Activated CD8-positive, alpha-beta memory T cell treated with anti-CD3 and anti-CD28 coated beads, Interleukin-2, amount 10 ng/mL, durations not matched to agents 7 days and 5 days (primary cell): Measurements from ENCODE around the gene DIP2A. TPM values are rescaled to one million over a fixed set of nuclear protein-coding genes. Genes with fewer than 3 reads are reported as not detected.
A peak's percentile ranks its signal among the peaks of the same experiment; 100 is the strongest.

Source experiments
- ATAC-seq: fragments of 150-1000 bp; cut with Tn5 transposase; one replicate; pipeline ENCODE4 v1.10.0; 2021; ENCODE audit warnings: moderate library complexity
- CTCF ChIA-PET: fragments of 350-600 bp; sonication (Branson Sonifier 250); formaldehyde crosslinking; loops from one replicate; lab custom pipeline; 2021; ENCODE audit warnings: antibody characterized with exemption; lab: Charles Lee
- DNase-seq: peaks from one replicate; pipeline ENCODE4 v3.0.0-alpha.2; 2020
- H3K27ac Mint-ChIP-seq: one replicate; pipeline ENCODE4 v1.8.0; 2021; ENCODE audit warnings: mild to moderate bottlenecking, mixed read lengths
- H3K27me3 Mint-ChIP-seq: one replicate; pipeline ENCODE4 v1.8.0; 2021; ENCODE audit warnings: mixed read lengths
- H3K36me3 Mint-ChIP-seq: one replicate; pipeline ENCODE4 v1.8.0; 2021; ENCODE audit warnings: mild to moderate bottlenecking, mixed read lengths
- H3K4me1 Mint-ChIP-seq: one replicate; pipeline ENCODE4 v1.8.0; 2021; ENCODE audit warnings: mixed read lengths
- H3K4me3 Mint-ChIP-seq: one replicate; pipeline ENCODE4 v1.8.0; 2021; ENCODE audit warnings: mild to moderate bottlenecking, moderate library complexity, mixed read lengths
- H3K9me3 Mint-ChIP-seq: one replicate; pipeline ENCODE4 v1.8.0; 2022; ENCODE audit warnings: low read depth, mixed read lengths
- total RNA-seq, 2 experiments: library from RNA; stranded (reverse); gene quantifications; one replicate each; pipeline ENCODE4 v1.2.3, GENCODE V29; 2021

DIP2A gene
- total RNA-seq, 2 experiments from 2014 or later = 43.4 to 70.4 TPM

DNA sequence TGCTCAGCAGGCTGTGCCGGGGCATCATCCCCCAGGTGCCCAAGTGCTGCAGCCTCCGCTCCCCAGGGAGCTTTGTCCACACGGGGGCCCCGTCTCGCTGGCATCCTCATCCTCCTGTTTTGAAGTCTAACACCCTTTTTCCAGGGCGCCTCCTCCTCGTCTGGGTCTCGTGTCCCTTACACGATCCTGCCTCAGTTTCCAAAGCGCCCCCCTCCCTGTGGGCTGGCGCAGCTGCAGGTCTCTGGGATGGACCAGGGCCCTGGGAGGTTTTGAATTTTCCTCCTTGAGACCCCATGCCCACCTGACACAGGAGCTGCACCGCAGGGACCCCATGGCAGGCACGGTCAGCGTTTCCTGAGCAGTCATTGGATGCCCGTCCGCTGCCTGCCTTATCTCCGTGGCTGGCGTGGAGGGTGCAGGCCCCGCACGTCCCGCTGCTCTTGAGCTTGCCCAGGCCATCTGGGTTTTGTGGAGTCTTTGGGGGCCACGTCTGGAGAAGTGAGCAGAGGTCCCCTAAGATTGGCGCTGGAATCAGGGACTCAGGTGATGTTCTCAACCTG is 37.4 kb upstream of the DIP2A start:
- no peak for ATAC-seq
- Mint-ChIP-seq H3K27ac (no peak overlapping the region), H3K4me1 (peaks cover 28% of the 10 kb centered on the region), H3K9me3 (no peaks in the 10 kb centered on the region), H3K27me3 (no peaks in the 10 kb centered on the region), H3K36me3 (peaks cover 14% of the 10 kb centered on the region), H3K4me3 (no peak overlapping the region)
- DNase-seq = no peak
- CTCF ChIA-PET = interaction anchor here (1.4 kb wide), 1 partner anchor 10 kb away, joined by 3 read pairs; no protein-coding TSS in a partner anchor

DNA sequence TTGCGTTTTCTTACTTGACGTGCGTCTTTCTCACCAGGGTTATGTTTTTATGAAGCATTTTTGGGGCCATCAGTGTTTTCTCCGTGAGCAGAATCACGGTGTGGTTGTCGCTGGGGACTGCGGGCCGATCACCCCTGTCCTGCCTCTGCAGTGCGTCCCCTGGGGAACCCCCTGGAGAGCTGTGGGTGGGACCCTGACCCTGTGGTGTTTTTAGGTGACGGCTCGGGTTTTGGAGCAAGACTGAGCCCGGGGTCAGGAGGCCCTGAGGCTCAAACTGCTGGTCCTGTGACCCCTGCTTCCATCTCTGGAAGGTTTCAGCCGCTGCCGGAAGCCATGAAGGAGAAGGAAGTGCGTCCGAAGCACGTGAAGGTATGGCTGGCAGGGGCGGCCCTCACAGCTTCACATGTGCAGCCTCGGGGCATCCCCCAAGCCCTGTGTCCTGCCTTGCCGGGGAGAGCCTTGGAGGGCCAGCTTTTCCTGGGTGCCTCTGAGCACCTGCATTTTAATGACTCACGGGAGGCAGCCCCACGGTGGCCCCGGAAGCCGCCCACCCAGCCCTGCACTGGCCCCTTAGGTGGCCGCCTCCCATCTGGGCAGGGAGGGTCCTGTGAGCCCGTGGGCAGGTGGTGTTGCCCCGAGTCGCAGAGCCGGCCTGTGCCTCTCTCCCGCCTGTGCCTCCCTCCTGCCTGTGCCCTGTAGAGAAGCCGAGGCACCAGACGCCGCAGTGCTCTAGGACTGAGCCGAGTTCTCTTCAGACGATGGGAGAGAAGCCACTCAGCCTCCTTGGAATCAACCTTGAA is 36.7 kb upstream of the DIP2A start:
- Mint-ChIP-seq H3K36me3 (peaks cover 14% of the 10 kb centered on the region), H3K4me3 (no peak overlapping the region), H3K27ac (no peak overlapping the region), H3K4me1 (peaks cover 31% of the 10 kb centered on the region), H3K9me3 (no peaks in the 10 kb centered on the region), H3K27me3 (no peaks in the 10 kb centered on the region)
- no peak for ATAC-seq
- CTCF ChIA-PET = no interaction called here
- no peak for DNase-seq

DNA sequence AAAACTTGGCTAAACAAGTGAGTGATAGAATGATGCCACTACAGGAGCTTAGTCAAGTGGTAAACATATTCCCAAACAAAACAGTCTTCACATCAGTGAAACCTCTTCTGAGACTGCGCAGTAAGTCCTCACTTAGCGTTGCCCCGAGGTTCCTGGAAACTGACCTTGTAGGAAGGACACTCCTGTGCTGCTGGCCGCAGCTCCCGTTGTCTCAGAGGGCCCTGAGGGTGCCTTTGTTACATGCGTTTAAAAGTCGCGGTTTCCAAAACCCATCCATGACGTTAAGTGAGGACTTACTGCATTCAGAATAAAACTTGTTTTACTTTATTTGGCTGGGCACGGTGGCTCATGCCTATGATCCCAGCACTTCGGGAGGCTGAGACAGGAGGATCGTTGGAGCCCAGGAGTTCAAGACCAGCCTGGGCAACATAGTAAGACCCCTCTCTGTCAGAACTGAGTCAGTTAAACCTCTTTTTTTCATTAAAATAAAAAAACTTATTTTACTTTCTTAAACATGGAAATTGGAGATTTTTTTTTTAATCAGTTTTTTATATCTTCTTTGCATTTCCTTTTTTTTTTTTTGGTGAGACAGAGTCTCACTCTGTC is 36.0 kb upstream of the DIP2A start:
- ATAC-seq = no peak
- H3K27me3 Mint-ChIP-seq = no peaks in the 10 kb centered on the region
- H3K4me3 Mint-ChIP-seq = no peak overlapping the region
- peaks cover 35% of the 10 kb centered on the region for H3K4me1 Mint-ChIP-seq
- CTCF ChIA-PET = interaction anchor here (0.6 to 2.0 kb wide), 2 partner anchors 14 to 253 kb away, joined by 3 to 7 read pairs; no protein-coding TSS in a partner anchor
- DNase-seq = no peak
- H3K27ac Mint-ChIP-seq = peak overlapping the region; percentile 78
- H3K9me3 Mint-ChIP-seq = no peaks in the 10 kb centered on the region
- H3K36me3 Mint-ChIP-seq = peaks cover 14% of the 10 kb centered on the region

DNA sequence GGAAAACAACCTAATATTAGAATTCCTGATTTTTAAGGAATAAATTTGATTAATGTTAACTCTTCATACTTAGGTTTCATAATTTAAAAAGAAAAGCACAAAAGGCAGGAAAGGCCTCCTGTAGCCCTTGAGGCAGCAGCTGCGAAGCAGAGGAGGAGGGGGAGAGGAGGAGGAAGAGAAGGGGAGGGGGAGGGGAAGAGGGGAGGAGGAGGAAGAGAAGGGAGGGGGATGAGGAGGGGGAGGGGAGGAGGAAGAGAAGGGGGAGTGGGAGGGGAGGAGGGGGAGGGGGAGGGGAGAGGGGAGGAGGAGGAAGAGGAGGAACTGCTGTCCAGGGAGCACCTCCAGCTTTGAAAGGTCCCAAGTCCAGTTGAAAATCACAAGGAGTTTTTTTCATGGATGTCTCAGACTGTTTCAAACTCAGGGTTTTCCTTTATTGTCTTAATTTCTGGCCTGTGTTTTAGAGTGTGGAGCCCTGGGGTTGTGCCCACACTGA is 35.1 kb upstream of the DIP2A start:
- Mint-ChIP-seq H3K9me3 (no peaks in the 10 kb centered on the region), H3K4me3 (peak overlapping the region; percentile 18), H3K4me1 (peaks cover 35% of the 10 kb centered on the region), H3K36me3 (peaks cover 13% of the 10 kb centered on the region), H3K27me3 (no peaks in the 10 kb centered on the region), H3K27ac (peak overlapping the region; percentile 99)
- DNase-seq = no peak
- no peak for ATAC-seq
- CTCF ChIA-PET = interaction anchor here (0.6 to 2.0 kb wide), 4 partner anchors 15 to 280 kb away, joined by 3 to 7 read pairs (median 3); no protein-coding TSS in a partner anchor

- peak; percentile 61 for ATAC-seq
Measured at GRCh38 chr21:46424039-46424591, 34.6 kb upstream of the DIP2A start.

GRCh38 chr21:46424621-46425020 is 34.1 kb upstream of the DIP2A start:
- ATAC-seq = peak; percentile 43
- H3K27me3 Mint-ChIP-seq = no peaks in the 10 kb centered on the region
- H3K36me3 Mint-ChIP-seq = peaks cover 9% of the 10 kb centered on the region
- CTCF ChIA-PET = interaction anchor here (1.0 to 2.0 kb wide), 5 partner anchors 9 to 281 kb away, joined by 3 to 9 read pairs (median 3); partner anchors contain the start of gene DIP2A
- H3K4me3 Mint-ChIP-seq = peak overlapping the region; percentile 68
- DNase-seq = peak; percentile 82
- no peaks in the 10 kb centered on the region for H3K9me3 Mint-ChIP-seq
- peak overlapping the region; percentile 99 for H3K27ac Mint-ChIP-seq
- H3K4me1 Mint-ChIP-seq = peaks cover 35% of the 10 kb centered on the region

More at GRCh38 chr21:46424039-46424591, 34.6 kb upstream of the DIP2A start:
- CTCF ChIA-PET = interaction anchor here (0.6 to 2.0 kb wide), 4 partner anchors 10 to 281 kb away, joined by 3 to 7 read pairs (median 3); no protein-coding TSS in a partner anchor
- peaks cover 9% of the 10 kb centered on the region for H3K36me3 Mint-ChIP-seq
- H3K4me1 Mint-ChIP-seq = peaks cover 35% of the 10 kb centered on the region
- DNase-seq = peak; percentile 71
- peak overlapping the region; percentile 18 for H3K4me3 Mint-ChIP-seq
- no peaks in the 10 kb centered on the region for H3K9me3 Mint-ChIP-seq
- H3K27ac Mint-ChIP-seq = peak overlapping the region; percentile 99
- H3K27me3 Mint-ChIP-seq = no peaks in the 10 kb centered on the region

DNA sequence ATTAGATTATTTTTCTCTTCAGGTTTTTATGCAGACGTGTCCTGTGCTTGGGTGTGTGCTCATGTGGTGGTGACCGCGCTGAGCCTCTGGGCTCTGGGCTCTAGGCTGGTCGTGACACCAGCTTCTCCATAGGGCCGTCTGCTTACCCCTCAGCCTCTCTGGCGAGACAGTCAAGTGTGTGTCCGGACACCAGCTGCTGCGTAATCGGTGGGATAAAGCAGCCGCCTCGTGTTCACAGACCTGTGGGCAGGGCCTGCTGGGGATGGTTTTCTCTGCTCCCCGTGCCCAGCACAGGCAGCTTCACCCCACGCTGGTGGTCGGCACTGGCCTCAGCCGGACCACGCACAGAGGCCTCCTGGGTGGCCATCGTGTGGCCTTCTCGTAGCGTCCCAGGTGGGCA is 33.6 kb upstream of the DIP2A start:
- peaks cover 35% of the 10 kb centered on the region for H3K4me1 Mint-ChIP-seq
- no peaks in the 10 kb centered on the region for H3K27me3 Mint-ChIP-seq
- H3K27ac Mint-ChIP-seq = peak overlapping the region; percentile 99
- peaks cover 9% of the 10 kb centered on the region for H3K36me3 Mint-ChIP-seq
- DNase-seq (peak; percentile 65), ATAC-seq (peak; percentile 17)
- no peaks in the 10 kb centered on the region for H3K9me3 Mint-ChIP-seq
- CTCF ChIA-PET = interaction anchor here (0.9 to 1.9 kb wide), 5 partner anchors 9 to 281 kb away, joined by 3 to 9 read pairs (median 3); partner anchors contain the start of gene DIP2A
- peak overlapping the region; percentile 68 for H3K4me3 Mint-ChIP-seq

- DNase-seq = peak; percentile 93
- H3K36me3 Mint-ChIP-seq = peaks cover 5% of the 10 kb centered on the region
- peak; percentile 79 for ATAC-seq
- H3K27me3 Mint-ChIP-seq = no peaks in the 10 kb centered on the region
- peaks cover 35% of the 10 kb centered on the region for H3K4me1 Mint-ChIP-seq
- no peaks in the 10 kb centered on the region for H3K9me3 Mint-ChIP-seq
- H3K27ac Mint-ChIP-seq = peak overlapping the region; percentile 99
- H3K4me3 Mint-ChIP-seq = peak overlapping the region; percentile 68
- CTCF ChIA-PET = interaction anchor here (0.9 to 1.9 kb wide), 4 partner anchors 22 to 282 kb away, joined by 3 to 9 read pairs (median 3); partner anchors contain the start of gene DIP2A
Measured at GRCh38 chr21:46425571-46425970, 33.1 kb upstream of the DIP2A start.

DNA sequence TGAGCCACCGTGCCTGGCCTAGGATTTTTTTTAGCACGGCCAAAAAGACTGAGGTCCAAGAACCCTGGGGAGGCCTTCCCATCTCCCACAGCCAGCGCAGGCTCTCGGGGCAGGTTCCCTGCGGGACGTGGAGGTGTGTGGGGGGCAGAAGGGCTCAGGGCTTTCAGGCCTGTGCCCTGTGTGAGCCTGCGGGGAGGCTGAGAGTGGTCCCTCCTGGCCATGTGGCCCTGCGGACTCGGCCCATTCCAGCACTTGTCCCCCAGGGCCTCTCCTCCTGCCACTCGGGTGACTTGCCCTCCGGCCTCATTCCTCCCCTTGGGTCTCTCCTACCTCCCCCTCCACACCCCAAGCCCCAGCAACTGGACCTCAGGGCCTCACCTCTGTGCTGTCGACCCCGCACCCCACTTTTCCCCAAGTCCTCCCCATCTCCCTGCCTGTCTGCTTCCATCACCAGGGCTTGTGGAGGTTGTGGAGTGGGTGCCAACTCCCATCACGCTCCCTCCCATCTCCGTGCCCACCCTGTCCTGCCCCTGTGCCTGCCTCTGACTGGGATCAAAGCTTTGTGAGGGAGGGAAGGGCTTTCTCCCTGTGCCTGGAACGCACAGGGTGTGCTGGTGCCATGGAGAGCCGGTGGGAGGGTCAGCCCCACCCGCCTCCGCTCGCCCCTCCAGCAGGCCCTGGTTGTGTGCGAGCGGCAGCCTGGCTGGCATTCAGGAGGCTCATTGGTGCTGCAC is 32.2 kb upstream of the DIP2A start:
- CTCF ChIA-PET = interaction anchor here (1.1 to 1.9 kb wide), 2 partner anchors 21 to 32 kb away, joined by 3 to 9 read pairs; partner anchors contain the start of gene DIP2A
- H3K4me3 Mint-ChIP-seq = no peak overlapping the region
- peaks cover 35% of the 10 kb centered on the region for H3K4me1 Mint-ChIP-seq
- DNase-seq = no peak
- H3K27me3 Mint-ChIP-seq = no peaks in the 10 kb centered on the region
- no peak for ATAC-seq
- H3K27ac Mint-ChIP-seq = peak overlapping the region; percentile 99
- no peaks in the 10 kb centered on the region for H3K9me3 Mint-ChIP-seq
- H3K36me3 Mint-ChIP-seq = peaks cover 6% of the 10 kb centered on the region

- CTCF ChIA-PET = no interaction called here
- H3K9me3 Mint-ChIP-seq = no peaks in the 10 kb centered on the region
- H3K4me1 Mint-ChIP-seq = peaks cover 40% of the 10 kb centered on the region
- no peaks in the 10 kb centered on the region for H3K27me3 Mint-ChIP-seq
- peak overlapping the region; percentile 67 for H3K27ac Mint-ChIP-seq
- DNase-seq = no peak
- no peak overlapping the region for H3K4me3 Mint-ChIP-seq
- peaks cover 13% of the 10 kb centered on the region for H3K36me3 Mint-ChIP-seq
- ATAC-seq = no peak
Measured at GRCh38 chr21:46427516-46427915, 31.2 kb upstream of the DIP2A start.

GRCh38 chr21:46428286-46428685 is 30.4 kb upstream of the DIP2A start:
- H3K9me3 Mint-ChIP-seq = no peaks in the 10 kb centered on the region
- peaks cover 38% of the 10 kb centered on the region for H3K4me1 Mint-ChIP-seq
- DNase-seq (no peak), ATAC-seq (no peak)
- H3K36me3 Mint-ChIP-seq = peaks cover 13% of the 10 kb centered on the region
- CTCF ChIA-PET = no interaction called here
- H3K27me3 Mint-ChIP-seq = no peaks in the 10 kb centered on the region
- no peak overlapping the region for H3K4me3 Mint-ChIP-seq
- no peak overlapping the region for H3K27ac Mint-ChIP-seq

- Mint-ChIP-seq H3K9me3 (no peaks in the 10 kb centered on the region), H3K4me3 (no peak overlapping the region), H3K27me3 (no peaks in the 10 kb centered on the region), H3K36me3 (peaks cover 13% of the 10 kb centered on the region), H3K27ac (no peak overlapping the region), H3K4me1 (peaks cover 31% of the 10 kb centered on the region)
- CTCF ChIA-PET = no interaction called here
- ATAC-seq (no peak), DNase-seq (no peak)
Measured at GRCh38 chr21:46428987-46429710, 29.5 kb upstream of the DIP2A start.
